DOHH2 (cell line): ENCODE data around the gene RPS6KA2.

ENCODE experiments used
- CTCF ChIP-seq: fragments of 200-600 bp; sonication (generic); IDR thresholded peaks from one replicate; pipeline ENCODE4 v1.5.1; 2014; ENCODE audit warnings: antibody characterized with exemption, mild to moderate bottlenecking, low read depth, low read length; ENCODE audit not compliant: poor library complexity, severe bottlenecking
- EZH2phosphoT487 ChIP-seq: fragments of 200-600 bp; sonication (generic); IDR thresholded peaks from 2 replicates; pipeline ENCODE4 v1.6.1; 2017; ENCODE audit warnings: borderline replicate concordance, mild to moderate bottlenecking, antibody characterized with exemption, low read length, moderate library complexity, mixed read lengths

- TF ChIP-seq CTCF (no peak), EZH2phosphoT487 (no peak)
Measured at GRCh38 chr6:166398348-166398747, 228.7 kb downstream of the RPS6KA2 start.
